Measurements from ENCODE around the gene SDC1. TPM values are rescaled to one million over a fixed set of nuclear protein-coding genes. Genes with fewer than 3 reads are reported as not detected.
A peak's percentile ranks its signal among the peaks of the same experiment; 100 is the strongest.

Gene SDC1
- total RNA-seq, 4 donors from 2014 or later = 25.6 to 343 (median 197) TPM

- Histone ChIP-seq H3K36me3 (no peaks in the 10 kb centered on the region), H3K4me1 (no peaks in the 10 kb centered on the region), H3K4me3 (no peak overlapping the region), H3K9me3 (no peaks in the 10 kb centered on the region), H3K27me3 (no peaks in the 10 kb centered on the region), H3K27ac (no peak overlapping the region)
- TF ChIP-seq CTCF (IDR thresholded peaks at IDR 0.05) (no peak), POLR2A (IDR thresholded peaks at IDR 0.05) (no peak)
- peak in 1 of 3 donors; percentile 37 for DNase-seq
Measured at GRCh38 chr2:20169796-20170703, 54.9 kb downstream of the SDC1 start.

GRCh38 chr2:20168727-20169696 lies 55.9 kb downstream of the SDC1 start:
- H3K9me3 ChIP-seq = no peaks in the 10 kb centered on the region
- no peaks in the 10 kb centered on the region for H3K36me3 ChIP-seq
- H3K4me3 ChIP-seq = no peak overlapping the region
- TF ChIP-seq POLR2A (IDR thresholded peaks at IDR 0.05) (no peak), CTCF (IDR thresholded peaks at IDR 0.05) (no peak)
- H3K4me1 ChIP-seq = no peaks in the 10 kb centered on the region
- no peaks in the 10 kb centered on the region for H3K27me3 ChIP-seq
- DNase-seq = peak in 1 of 3 donors; percentile 18
- H3K27ac ChIP-seq = no peak overlapping the region

DNA sequence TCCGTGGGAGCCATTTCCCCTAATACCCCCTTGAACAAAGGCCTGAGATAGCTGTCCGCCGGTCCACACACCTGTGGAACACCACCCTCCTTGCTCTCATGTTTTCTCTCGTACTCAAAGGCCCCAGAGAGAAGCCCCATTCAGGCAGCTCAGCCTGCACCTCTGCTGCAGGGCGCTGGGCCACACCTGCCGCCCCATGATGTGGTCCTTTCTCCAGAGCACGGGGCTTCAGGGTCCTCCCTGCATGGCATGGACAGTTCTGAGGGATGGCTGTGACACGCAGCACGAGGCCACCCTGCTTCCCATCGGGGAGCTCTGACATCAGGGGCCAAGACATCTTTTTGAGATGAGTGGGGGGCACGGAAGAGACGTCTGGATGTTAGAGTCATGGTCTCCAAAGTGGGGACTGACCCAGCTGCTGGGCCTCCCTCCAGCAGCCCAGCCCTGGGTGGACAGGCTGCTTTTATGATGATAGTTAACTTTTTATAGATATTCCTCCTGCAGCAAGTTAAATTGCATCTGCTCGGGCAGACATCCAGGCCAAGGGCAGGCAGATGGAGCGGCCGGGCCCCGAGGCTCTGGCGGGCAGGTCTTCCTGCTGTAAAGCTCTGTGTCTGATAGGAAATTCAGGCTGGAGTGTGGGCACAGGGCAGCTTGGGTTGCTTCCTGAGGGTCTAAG lies 56.7 kb downstream of the SDC1 start:
- Histone ChIP-seq H3K27me3 (no peaks in the 10 kb centered on the region), H3K4me1 (no peaks in the 10 kb centered on the region), H3K36me3 (no peaks in the 10 kb centered on the region), H3K27ac (no peak overlapping the region), H3K4me3 (no peak overlapping the region), H3K9me3 (no peaks in the 10 kb centered on the region)
- no peak for TF ChIP-seq CTCF (IDR thresholded peaks at IDR 0.05)
- TF ChIP-seq POLR2A (IDR thresholded peaks at IDR 0.05) = no peak
- peak in 1 of 3 donors; percentile 48 for DNase-seq

GRCh38 chr2:20167356-20167755 lies 57.6 kb downstream of the SDC1 start:
- Histone ChIP-seq H3K27me3 (no peaks in the 10 kb centered on the region), H3K4me1 (no peaks in the 10 kb centered on the region), H3K4me3 (no peak overlapping the region), H3K36me3 (no peaks in the 10 kb centered on the region), H3K9me3 (no peaks in the 10 kb centered on the region), H3K27ac (no peak overlapping the region)
- DNase-seq = no peak
- no peak for TF ChIP-seq CTCF (IDR thresholded peaks at IDR 0.05)
- no peak for TF ChIP-seq POLR2A (IDR thresholded peaks at IDR 0.05)
